Sigmoid colon (tissue), 4 donors: ENCODE measurements around the gene ANKRD44.

Source experiments
- EP300 ChIP-seq, 4 donors: sonication (generic); formaldehyde crosslinking; IDR thresholded peaks; one replicate each; pipeline ENCODE4 v1.6.1; 2017; ENCODE audit warnings: antibody characterized with exemption in 4 of 4
- POLR2A ChIP-seq, 2 donors: fragments of 450-650 bp; IDR thresholded peaks; one replicate each; pipeline ENCODE4 v1.6.1; 2016; ENCODE audit warnings: antibody characterized with exemption in 2 of 2, mild to moderate bottlenecking in 2 of 2, moderate library complexity in 2 of 2
- POLR2AphosphoS5 ChIP-seq, 4 donors: sonication (generic); formaldehyde crosslinking; IDR thresholded peaks; one replicate each; pipeline ENCODE4 v1.6.1; 2017; ENCODE audit warnings: antibody characterized with exemption in 4 of 4
- TF ChIP-seq, protein P1 (sequence below), 4 experiments: fragments of 450-650 bp in 3 of 4; fragments of 200-600 bp in 1 of 4; IDR thresholded peaks; one replicate each; pipeline ENCODE4 v1.5.1; 2016 to 2019; ENCODE audit warnings: antibody characterized with exemption in 4 of 4, mild to moderate bottlenecking in 3 of 4, moderate library complexity in 2 of 4

DNA sequence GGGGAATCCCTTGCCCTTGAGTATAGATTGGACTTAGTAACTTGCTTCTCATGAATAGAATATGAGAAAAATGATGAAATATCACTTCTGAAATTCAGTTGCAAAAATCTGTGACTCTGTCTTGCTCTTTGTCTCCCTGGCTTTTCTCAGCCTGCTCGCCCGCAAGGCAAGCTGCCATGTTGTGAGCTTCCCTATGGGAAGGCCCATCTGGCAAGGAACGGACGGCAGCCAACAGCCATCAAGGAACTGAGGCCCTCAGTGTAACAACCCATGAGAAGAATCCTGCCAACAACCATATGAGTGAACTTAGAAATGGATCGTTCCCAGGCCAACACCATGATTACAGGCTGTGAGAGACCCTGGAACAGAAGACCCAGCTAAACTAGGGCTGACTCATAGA is 325.7 kb downstream of the ANKRD44 start:
- TF ChIP-seq, protein P1, sequence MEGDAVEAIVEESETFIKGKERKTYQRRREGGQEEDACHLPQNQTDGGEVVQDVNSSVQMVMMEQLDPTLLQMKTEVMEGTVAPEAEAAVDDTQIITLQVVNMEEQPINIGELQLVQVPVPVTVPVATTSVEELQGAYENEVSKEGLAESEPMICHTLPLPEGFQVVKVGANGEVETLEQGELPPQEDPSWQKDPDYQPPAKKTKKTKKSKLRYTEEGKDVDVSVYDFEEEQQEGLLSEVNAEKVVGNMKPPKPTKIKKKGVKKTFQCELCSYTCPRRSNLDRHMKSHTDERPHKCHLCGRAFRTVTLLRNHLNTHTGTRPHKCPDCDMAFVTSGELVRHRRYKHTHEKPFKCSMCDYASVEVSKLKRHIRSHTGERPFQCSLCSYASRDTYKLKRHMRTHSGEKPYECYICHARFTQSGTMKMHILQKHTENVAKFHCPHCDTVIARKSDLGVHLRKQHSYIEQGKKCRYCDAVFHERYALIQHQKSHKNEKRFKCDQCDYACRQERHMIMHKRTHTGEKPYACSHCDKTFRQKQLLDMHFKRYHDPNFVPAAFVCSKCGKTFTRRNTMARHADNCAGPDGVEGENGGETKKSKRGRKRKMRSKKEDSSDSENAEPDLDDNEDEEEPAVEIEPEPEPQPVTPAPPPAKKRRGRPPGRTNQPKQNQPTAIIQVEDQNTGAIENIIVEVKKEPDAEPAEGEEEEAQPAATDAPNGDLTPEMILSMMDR (IDR thresholded peaks at IDR 0.05): no peak
- TF ChIP-seq POLR2A (IDR thresholded peaks at IDR 0.05) (no peak), EP300 (IDR thresholded peaks at IDR 0.05) (no peak), POLR2AphosphoS5 (IDR thresholded peaks at IDR 0.05) (no peak)
